Measurements from ENCODE around the gene BRD4. TPM values are rescaled to one million over a fixed set of nuclear protein-coding genes. Genes with fewer than 3 reads are reported as not detected.

The BRD4 gene
- polyA plus RNA-seq, 2 of the 4 experiments (the other 2 are of a cell fraction) = 8.3 to 22.5 TPM

DNA sequence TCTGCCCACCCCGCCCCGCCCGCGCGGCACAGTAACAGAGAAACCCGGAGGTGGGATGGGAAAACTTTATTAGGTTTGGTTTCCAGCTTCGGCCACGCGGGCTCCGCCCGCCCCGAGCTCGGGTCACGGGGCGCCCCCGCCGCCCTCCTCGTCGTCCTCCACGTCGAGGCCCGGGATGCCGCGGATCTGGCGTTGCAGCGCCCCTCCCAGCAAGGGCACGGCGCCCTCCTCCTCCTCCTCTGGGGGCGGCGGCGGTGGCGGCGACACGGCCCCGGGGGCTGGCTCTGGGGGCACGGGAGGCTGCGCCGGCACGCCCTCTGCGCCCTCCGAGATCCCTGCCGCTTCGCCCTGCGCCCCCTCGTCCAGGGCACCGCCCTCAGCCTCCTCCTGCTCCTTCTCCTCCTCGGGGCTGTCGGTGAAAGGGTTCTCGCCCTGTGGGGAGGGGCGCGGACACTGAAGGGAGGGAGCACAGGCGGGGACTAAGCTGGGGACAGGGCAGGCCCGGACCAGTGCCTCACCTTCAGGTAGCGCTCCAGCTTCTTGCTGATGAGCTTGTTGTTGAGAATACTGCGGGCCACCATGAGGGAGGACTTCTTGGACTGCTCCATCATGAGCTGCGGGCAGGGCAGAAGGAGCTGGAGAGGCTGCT is 47.8 kb upstream of the BRD4 start:
- peak overlapping the region; percentile 91 for H3K4me2 ChIP-seq
- TF ChIP-seq, protein P1, sequence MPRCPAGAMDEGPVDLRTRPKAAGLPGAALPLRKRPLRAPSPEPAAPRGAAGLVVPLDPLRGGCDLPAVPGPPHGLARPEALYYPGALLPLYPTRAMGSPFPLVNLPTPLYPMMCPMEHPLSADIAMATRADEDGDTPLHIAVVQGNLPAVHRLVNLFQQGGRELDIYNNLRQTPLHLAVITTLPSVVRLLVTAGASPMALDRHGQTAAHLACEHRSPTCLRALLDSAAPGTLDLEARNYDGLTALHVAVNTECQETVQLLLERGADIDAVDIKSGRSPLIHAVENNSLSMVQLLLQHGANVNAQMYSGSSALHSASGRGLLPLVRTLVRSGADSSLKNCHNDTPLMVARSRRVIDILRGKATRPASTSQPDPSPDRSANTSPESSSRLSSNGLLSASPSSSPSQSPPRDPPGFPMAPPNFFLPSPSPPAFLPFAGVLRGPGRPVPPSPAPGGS (IDR thresholded peaks at IDR 0.05) = 0 out of 3 replicates have a peak, but pooled peaks have one; percentile 44
- TF ChIP-seq POLR2A (IDR thresholded peaks at IDR 0.05; ENCODE audit: low read length) = peak; percentile 42
- TF ChIP-seq SREBF2 (IDR thresholded peaks at IDR 0.05) = no peak
- TF ChIP-seq MYC (IDR thresholded peaks at IDR 0.05; ENCODE audit: borderline replicate concordance, low read length) = no peak
- TF ChIP-seq, protein P2, sequence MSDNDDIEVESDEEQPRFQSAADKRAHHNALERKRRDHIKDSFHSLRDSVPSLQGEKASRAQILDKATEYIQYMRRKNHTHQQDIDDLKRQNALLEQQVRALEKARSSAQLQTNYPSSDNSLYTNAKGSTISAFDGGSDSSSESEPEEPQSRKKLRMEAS (IDR thresholded peaks at IDR 0.05) = peak; percentile 16
- TF ChIP-seq HDAC2 (IDR thresholded peaks at IDR 0.05) = no peak
- TF ChIP-seq PHF8 (IDR thresholded peaks at IDR 0.05; ENCODE audit: borderline replicate concordance, low read depth) = peak; percentile 11; the same call in 1 of the 2 replicates
- peak; percentile 31 to 81; a peak in 2 of 5 replicates for TF ChIP-seq JUN (IDR thresholded peaks at IDR 0.05)
- no peak for TF ChIP-seq EHF (CRISPR knock-in tag; IDR thresholded peaks at IDR 0.05)
- TF ChIP-seq POLR2AphosphoS2 (conservative IDR thresholded peaks at IDR 0.05; ENCODE audit: low read length) = 0 out of 2 replicates have a peak, but pooled peaks have one; percentile 1
- ChIA-PET CTCF (interaction anchor here (0.7 to 2.0 kb wide), 5 partner anchors 13 to 203 kb away, joined by 3 to 12 read pairs (median 3); partner anchors contain the start of gene AKAP8L), POLR2A (interaction anchor here (0.6 to 2.4 kb wide), 8 partner anchors 21 to 172 kb away, joined by 3 to 34 read pairs (median 3); partner anchors contain the start of genes AKAP8L and BRD4)
- WGBS (ENCODE audit: missing lambda C conversion rate) = 0% methylated on average over 1 of the region's 56 CpGs
- H3K9me3 ChIP-seq = no peaks in the 10 kb centered on the region
- H3K27ac ChIP-seq = peak overlapping the region; percentile 99
- ATAC-seq = peak; percentile 55 to 59
- peak; percentile 35 to 74 for DNase-seq (ENCODE audit: low read depth in 1 of 2, low spot score in 1 of 2)
- peaks cover 22% of the 10 kb centered on the region for H3K4me1 ChIP-seq
- FAIRE-seq = no peak
- peak overlapping the region; percentile 69 for H3K4me3 ChIP-seq

DNA sequence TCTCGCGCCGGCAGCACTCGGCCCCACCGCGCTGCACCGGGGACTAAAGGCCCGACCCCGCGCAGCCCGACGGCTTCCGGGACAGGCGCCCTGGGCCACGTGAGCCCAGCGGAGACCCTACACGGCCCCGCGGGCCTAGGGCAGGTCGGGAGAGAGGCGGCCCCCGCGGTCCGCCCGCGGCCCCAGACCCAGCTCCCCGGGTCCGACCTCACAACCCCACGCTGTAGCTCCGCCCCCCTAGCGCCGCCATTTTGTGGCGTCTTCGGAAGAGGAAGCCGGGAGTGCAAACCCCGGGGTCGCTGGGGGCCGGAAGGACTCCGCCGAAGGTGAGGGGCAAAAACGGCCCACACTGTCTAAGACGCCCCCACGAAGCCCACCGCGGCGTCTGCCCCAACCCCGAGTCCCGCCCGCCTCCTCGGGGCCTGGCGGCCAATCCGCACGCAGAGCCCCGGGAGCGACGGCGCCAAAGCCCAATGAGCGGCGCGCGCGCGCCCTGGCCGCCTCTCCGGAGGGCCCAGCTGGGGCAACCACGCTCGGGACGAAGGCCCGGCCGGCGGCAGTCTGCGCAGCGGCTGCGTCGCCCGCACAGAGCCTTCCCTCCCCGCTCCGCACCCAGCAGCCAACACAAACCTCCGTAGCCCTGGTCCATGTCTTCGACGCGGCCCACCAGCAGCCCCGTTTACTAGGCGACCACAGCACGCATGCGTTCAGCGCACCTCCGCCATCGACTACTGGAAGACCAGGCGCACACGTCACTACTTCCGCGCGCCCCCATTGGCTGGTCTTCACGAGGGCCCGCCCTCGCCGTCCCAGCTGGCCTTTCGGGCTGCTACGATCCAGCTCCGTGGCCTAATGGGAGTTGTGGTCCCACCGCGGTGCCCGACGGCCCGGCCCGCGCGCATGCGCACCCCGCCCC is 47.0 kb upstream of the BRD4 start, which contains the start of gene AKAP8:
Gene AKAP8, minus strand, starts transcription at position 705 of the 916 bp plus-strand sequence. Its CDS starts 56 bp downstream, at position 649.
- no peaks in the 10 kb centered on the region for H3K9me3 ChIP-seq
- H3K4me2 ChIP-seq = peak within 1 kb of the TSS; percentile 91
- ChIA-PET POLR2A (interaction anchor here (0.6 to 2.4 kb wide), 11 partner anchors 20 to 172 kb away, joined by 3 to 34 read pairs (median 3); partner anchors contain the start of genes AKAP8L and BRD4), CTCF (interaction anchor here (0.7 to 2.0 kb wide), 7 partner anchors 12 to 202 kb away, joined by 3 to 12 read pairs (median 3); partner anchors contain the start of gene AKAP8L)
- peak within 1 kb of the TSS; percentile 69 for H3K4me3 ChIP-seq
- ATAC-seq (peak; percentile 92 to 93), FAIRE-seq (no peak), DNase-seq (ENCODE audit: low read depth in 1 of 2, low spot score in 1 of 2) (peak; percentile 92 to 98)
- H3K4me1 ChIP-seq = peaks cover 22% of the 10 kb centered on the region
- WGBS (ENCODE audit: missing lambda C conversion rate) = 0% methylated on average over 13 of the region's 111 CpGs
- H3K27ac ChIP-seq = peak within 1 kb of the TSS; percentile 99
- TF ChIP-seq SREBF2 (IDR thresholded peaks at IDR 0.05) (no peak), PHF8 (IDR thresholded peaks at IDR 0.05; ENCODE audit: borderline replicate concordance, low read depth) (peak; percentile 72; the same call in 1 of the 2 replicates), GATA3 (IDR thresholded peaks at IDR 0.05; ENCODE audit: borderline replicate concordance) (no peak), RAD21 (conservative IDR thresholded peaks at IDR 0.05 in 1 of 2, IDR thresholded peaks at IDR 0.05 in 1 of 2) (no peak), MYC (IDR thresholded peaks at IDR 0.05; ENCODE audit: borderline replicate concordance, low read length) (no peak), FOSL2 (IDR thresholded peaks at IDR 0.05) (no peak), FOSL2 (CRISPR knock-in tag; IDR thresholded peaks at IDR 0.05) (no peak), HDAC2 (IDR thresholded peaks at IDR 0.05) (no peak), CBX2 (IDR thresholded peaks at IDR 0.05; ENCODE audit: borderline replicate concordance, low read depth) (no peak), NPAS2 (CRISPR knock-in tag; IDR thresholded peaks at IDR 0.05; ENCODE audit: borderline replicate concordance) (no peak), NFE2L2 (conservative IDR thresholded peaks at IDR 0.05; ENCODE audit: low read length) (no peak), KDM1A (IDR thresholded peaks at IDR 0.05; ENCODE audit: low read depth) (no peak), RFX5 (IDR thresholded peaks at IDR 0.05) (peak; percentile 37; the same call in 1 of the 2 replicates), CEBPB (IDR thresholded peaks at IDR 0.05) (no peak), RARB (CRISPR knock-in tag; IDR thresholded peaks at IDR 0.05) (no peak), ZSCAN20 (CRISPR knock-in tag; IDR thresholded peaks at IDR 0.05) (no peak), BHLHE40 (IDR thresholded peaks at IDR 0.05; ENCODE audit: low read depth, low read length) (no peak), HES2 (IDR thresholded peaks at IDR 0.05) (no peak), KDM5A (IDR thresholded peaks at IDR 0.05) (no peak), ZNF302 (CRISPR knock-in tag; IDR thresholded peaks at IDR 0.05) (no peak), CBX8 (IDR thresholded peaks at IDR 0.05) (no peak)
- TF ChIP-seq, protein P3, sequence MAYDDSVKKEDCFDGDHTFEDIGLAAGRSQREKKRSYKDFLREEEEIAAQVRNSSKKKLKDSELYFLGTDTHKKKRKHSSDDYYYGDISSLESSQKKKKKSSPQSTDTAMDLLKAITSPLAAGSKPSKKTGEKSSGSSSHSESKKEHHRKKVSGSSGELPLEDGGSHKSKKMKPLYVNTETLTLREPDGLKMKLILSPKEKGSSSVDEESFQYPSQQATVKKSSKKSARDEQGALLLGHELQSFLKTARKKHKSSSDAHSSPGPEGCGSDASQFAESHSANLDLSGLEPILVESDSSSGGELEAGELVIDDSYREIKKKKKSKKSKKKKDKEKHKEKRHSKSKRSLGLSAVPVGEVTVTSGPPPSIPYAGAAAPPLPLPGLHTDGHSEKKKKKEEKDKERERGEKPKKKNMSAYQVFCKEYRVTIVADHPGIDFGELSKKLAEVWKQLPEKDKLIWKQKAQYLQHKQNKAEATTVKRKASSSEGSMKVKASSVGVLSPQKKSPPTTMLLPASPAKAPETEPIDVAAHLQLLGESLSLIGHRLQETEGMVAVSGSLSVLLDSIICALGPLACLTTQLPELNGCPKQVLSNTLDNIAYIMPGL (CRISPR knock-in tag; IDR thresholded peaks at IDR 0.05; ENCODE audit: borderline replicate concordance) = no peak
- TF ChIP-seq, protein P4, sequence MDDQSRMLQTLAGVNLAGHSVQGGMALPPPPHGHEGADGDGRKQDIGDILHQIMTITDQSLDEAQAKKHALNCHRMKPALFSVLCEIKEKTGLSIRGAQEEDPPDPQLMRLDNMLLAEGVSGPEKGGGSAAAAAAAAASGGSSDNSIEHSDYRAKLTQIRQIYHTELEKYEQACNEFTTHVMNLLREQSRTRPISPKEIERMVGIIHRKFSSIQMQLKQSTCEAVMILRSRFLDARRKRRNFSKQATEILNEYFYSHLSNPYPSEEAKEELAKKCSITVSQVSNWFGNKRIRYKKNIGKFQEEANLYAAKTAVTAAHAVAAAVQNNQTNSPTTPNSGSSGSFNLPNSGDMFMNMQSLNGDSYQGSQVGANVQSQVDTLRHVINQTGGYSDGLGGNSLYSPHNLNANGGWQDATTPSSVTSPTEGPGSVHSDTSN (IDR thresholded peaks at IDR 0.05) = peak; percentile 89
- TF ChIP-seq, protein P1 (IDR thresholded peaks at IDR 0.05) = no peak

All from A549 (cell line).